ENCODE measurements around the gene ZNF160.

ZNF160 gene

GRCh38 chr19:53079313-53079924 lies 23.8 kb downstream of the ZNF160 start:
- TF ChIP-seq SP1 (IDR thresholded peaks at IDR 0.05) (no peak), L3MBTL2 (conservative IDR thresholded peaks at IDR 0.05) (no peak), NFRKB (IDR thresholded peaks at IDR 0.05) (no peak), FOXM1 (IDR thresholded peaks at IDR 0.05; ENCODE audit: borderline replicate concordance) (no peak)
- POLR2A ChIA-PET = no interaction called here

GRCh38 chr19:53078668-53079067 lies 24.6 kb downstream of the ZNF160 start:
- TF ChIP-seq FOXM1 (IDR thresholded peaks at IDR 0.05; ENCODE audit: borderline replicate concordance) = no peak
- no peak for TF ChIP-seq FOXA1 (IDR thresholded peaks at IDR 0.05)
- TF ChIP-seq HDGF (IDR thresholded peaks at IDR 0.05; ENCODE audit: borderline replicate concordance) = no peak
- no peak for TF ChIP-seq TARDBP (IDR thresholded peaks at IDR 0.05)
- no peak for TF ChIP-seq BHLHE40 (IDR thresholded peaks at IDR 0.05; ENCODE audit: borderline replicate concordance)
- TF ChIP-seq ARNT (IDR thresholded peaks at IDR 0.05) = no peak
- TF ChIP-seq ZNF384 (IDR thresholded peaks at IDR 0.05) = no peak
- no peak for TF ChIP-seq L3MBTL2 (conservative IDR thresholded peaks at IDR 0.05)
- no peak for TF ChIP-seq SP1 (IDR thresholded peaks at IDR 0.05)
- TF ChIP-seq ELF4 (IDR thresholded peaks at IDR 0.05) = no peak
- no peak for TF ChIP-seq LEF1 (IDR thresholded peaks at IDR 0.05; ENCODE audit: borderline replicate concordance)
- no peak for TF ChIP-seq PKNOX1 (IDR thresholded peaks at IDR 0.05)
- TF ChIP-seq CTBP1 (IDR thresholded peaks at IDR 0.05; ENCODE audit: borderline replicate concordance) = no peak
- no peak for TF ChIP-seq NFRKB (IDR thresholded peaks at IDR 0.05)
- no peak for TF ChIP-seq SUZ12 (IDR thresholded peaks at IDR 0.05)
- no peak for TF ChIP-seq FOXK2 (IDR thresholded peaks at IDR 0.05)
- CTCF ChIA-PET = no interaction called here
- DNase-seq (ENCODE audit: extremely low spot score) = no peak
- POLR2A ChIA-PET = no interaction called here

More at GRCh38 chr19:53079313-53079924, 23.8 kb downstream of the ZNF160 start:
- no peak for DNase-seq (ENCODE audit: extremely low spot score)
- CTCF ChIA-PET = no interaction called here

- TF ChIP-seq LEF1 (IDR thresholded peaks at IDR 0.05; ENCODE audit: borderline replicate concordance) (no peak), SUZ12 (IDR thresholded peaks at IDR 0.05) (no peak), ARNT (IDR thresholded peaks at IDR 0.05) (no peak), ZNF384 (IDR thresholded peaks at IDR 0.05) (no peak), NFRKB (IDR thresholded peaks at IDR 0.05) (no peak), BHLHE40 (IDR thresholded peaks at IDR 0.05; ENCODE audit: borderline replicate concordance) (no peak), CTBP1 (IDR thresholded peaks at IDR 0.05; ENCODE audit: borderline replicate concordance) (no peak), FOXM1 (IDR thresholded peaks at IDR 0.05; ENCODE audit: borderline replicate concordance) (no peak), L3MBTL2 (conservative IDR thresholded peaks at IDR 0.05) (no peak), FOXK2 (IDR thresholded peaks at IDR 0.05) (no peak)
- ChIA-PET POLR2A (no interaction called here), CTCF (no interaction called here)
- peak; percentile 18 for DNase-seq (ENCODE audit: extremely low spot score)
Measured at GRCh38 chr19:53076984-53077383, 26.2 kb downstream of the ZNF160 start.

- no peak for TF ChIP-seq BHLHE40 (IDR thresholded peaks at IDR 0.05; ENCODE audit: borderline replicate concordance)
- TF ChIP-seq CTBP1 (IDR thresholded peaks at IDR 0.05; ENCODE audit: borderline replicate concordance) = no peak
- TF ChIP-seq L3MBTL2 (conservative IDR thresholded peaks at IDR 0.05) = no peak
- no peak for TF ChIP-seq TARDBP (IDR thresholded peaks at IDR 0.05)
- TF ChIP-seq FOXM1 (IDR thresholded peaks at IDR 0.05; ENCODE audit: borderline replicate concordance) = no peak
- DNase-seq (ENCODE audit: extremely low spot score) = no peak
Measured at GRCh38 chr19:53068834-53069233, 34.4 kb downstream of the ZNF160 start.

GRCh38 chr19:53068199-53068598 lies 35.0 kb downstream of the ZNF160 start:
- CTCF ChIA-PET = no interaction called here
- no peak for TF ChIP-seq FOXK2 (IDR thresholded peaks at IDR 0.05)
- no peak for TF ChIP-seq SUZ12 (IDR thresholded peaks at IDR 0.05)
- no peak for TF ChIP-seq BHLHE40 (IDR thresholded peaks at IDR 0.05; ENCODE audit: borderline replicate concordance)
- TF ChIP-seq ZNF384 (IDR thresholded peaks at IDR 0.05) = no peak
- POLR2A ChIA-PET = no interaction called here
- DNase-seq (ENCODE audit: extremely low spot score) = no peak

More at GRCh38 chr19:53068834-53069233, 34.4 kb downstream of the ZNF160 start:
- CTCF ChIA-PET = no interaction called here
- POLR2A ChIA-PET = no interaction called here

GRCh38 chr19:53057904-53058580 lies 45.2 kb downstream of the ZNF160 start:
- no peak for TF ChIP-seq TARDBP (IDR thresholded peaks at IDR 0.05)
- TF ChIP-seq PKNOX1 (IDR thresholded peaks at IDR 0.05) = no peak
- TF ChIP-seq CTBP1 (IDR thresholded peaks at IDR 0.05; ENCODE audit: borderline replicate concordance) = no peak
- no peak for TF ChIP-seq ARNT (IDR thresholded peaks at IDR 0.05)
- TF ChIP-seq FOXM1 (IDR thresholded peaks at IDR 0.05; ENCODE audit: borderline replicate concordance) = no peak
- TF ChIP-seq ELF4 (IDR thresholded peaks at IDR 0.05) = no peak
- TF ChIP-seq NFRKB (IDR thresholded peaks at IDR 0.05) = no peak
- no peak for TF ChIP-seq LEF1 (IDR thresholded peaks at IDR 0.05; ENCODE audit: borderline replicate concordance)
- TF ChIP-seq L3MBTL2 (conservative IDR thresholded peaks at IDR 0.05) = no peak
- TF ChIP-seq SUZ12 (IDR thresholded peaks at IDR 0.05) = no peak
- CTCF ChIA-PET = no interaction called here
- no peak for DNase-seq (ENCODE audit: extremely low spot score)
- POLR2A ChIA-PET = no interaction called here

GRCh38 chr19:53055117-53055516 lies 48.1 kb downstream of the ZNF160 start:
- ChIA-PET POLR2A (no interaction called here), CTCF (no interaction called here)
- no peak for DNase-seq (ENCODE audit: extremely low spot score)
- no peak for TF ChIP-seq FOXA1 (IDR thresholded peaks at IDR 0.05)
- no peak for TF ChIP-seq PKNOX1 (IDR thresholded peaks at IDR 0.05)
- TF ChIP-seq SP1 (IDR thresholded peaks at IDR 0.05) = no peak
- TF ChIP-seq BHLHE40 (IDR thresholded peaks at IDR 0.05; ENCODE audit: borderline replicate concordance) = no peak
- TF ChIP-seq FOXK2 (IDR thresholded peaks at IDR 0.05) = no peak
- TF ChIP-seq ARNT (IDR thresholded peaks at IDR 0.05) = no peak
- TF ChIP-seq CTBP1 (IDR thresholded peaks at IDR 0.05; ENCODE audit: borderline replicate concordance) = no peak
- no peak for TF ChIP-seq ZNF384 (IDR thresholded peaks at IDR 0.05)
- no peak for TF ChIP-seq SUZ12 (IDR thresholded peaks at IDR 0.05)
- TF ChIP-seq ELF4 (IDR thresholded peaks at IDR 0.05) = no peak

All from HEK293T (cell line).